GM12878 (cell line): ENCODE measurements around the gene ANKRD40CL.

Source experiments
- RFX5 ChIP-seq: IDR thresholded peaks from 2 replicates; pipeline ENCODE4 v1.6.1; 2011; ENCODE audit warnings: low read depth, low read length, improper control_type of control experiment
- ZNF687 ChIP-seq: fragments of 450-650 bp; IDR thresholded peaks from 2 replicates; pipeline ENCODE4 v1.6.1; 2017; ENCODE audit warnings: mild to moderate bottlenecking, moderate library complexity

DNA sequence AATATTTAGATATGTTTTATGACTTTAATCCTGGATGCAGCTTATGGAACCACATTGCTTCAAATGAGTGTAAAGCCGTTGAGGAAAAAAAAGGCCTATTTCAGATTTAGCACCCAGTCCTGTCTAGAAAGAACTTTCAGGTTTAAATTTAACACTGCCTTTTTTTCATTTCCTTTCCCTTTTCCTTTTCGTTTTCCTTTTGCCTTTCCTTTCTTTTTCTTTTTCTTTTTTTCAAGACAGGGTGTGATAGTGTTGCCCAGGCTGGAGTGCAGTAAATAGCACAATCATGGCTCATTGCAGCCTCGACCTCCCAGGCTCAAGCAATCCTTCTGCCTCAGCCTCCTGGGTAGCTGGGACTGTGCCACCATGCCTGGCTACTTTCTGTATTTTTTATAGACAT lies 32.0 kb downstream of the ANKRD40CL start:
- TF ChIP-seq RFX5 = no peak
- TF ChIP-seq ZNF687 = no peak
